Smooth muscle cell (in vitro differentiated cells): ENCODE measurements around the gene MIPOL1. TPM values are rescaled to one million over a fixed set of nuclear protein-coding genes. Genes with fewer than 3 reads are reported as not detected.

Source experiments
- DNase-seq: peaks from one replicate; lab custom pipeline; 2025; ENCODE audit not compliant: unreplicated experiment; lab: John Stamatoyannopoulos, UW
- H2AFZ ChIP-seq: fragments of 200-600 bp; sonication (generic); 2 replicates; pipeline ENCODE4 v1.6.0; 2016; ENCODE audit warnings: antibody characterized with exemption, low read depth, mild to moderate bottlenecking
- H3F3A ChIP-seq: fragments of 200-600 bp; sonication (generic); 2 replicates; pipeline ENCODE4 v1.6.0; 2017; ENCODE audit warnings: antibody characterized with exemption, low read depth
- H3K27ac ChIP-seq: fragments of 200-600 bp; sonication (generic); 2 replicates; pipeline ENCODE4 v1.5.1; 2016; ENCODE audit warnings: low read depth, mild to moderate bottlenecking
- H3K27me3 ChIP-seq: fragments of 200-600 bp; sonication (generic); 2 replicates; pipeline ENCODE4 v1.6.1; 2016; ENCODE audit warnings: low read depth, mild to moderate bottlenecking
- H3K36me3 ChIP-seq: fragments of 200-600 bp; sonication (generic); 2 replicates; pipeline ENCODE4 v1.5.1; 2016; ENCODE audit warnings: low read depth
- H3K4me1 ChIP-seq: fragments of 200-600 bp; sonication (generic); 2 replicates; pipeline ENCODE4 v1.5.1; 2016; ENCODE audit warnings: low read depth
- H3K4me2 ChIP-seq: fragments of 200-600 bp; sonication (generic); 2 replicates; pipeline ENCODE4 v1.6.0; 2016; ENCODE audit warnings: mild to moderate bottlenecking
- H3K4me3 ChIP-seq: fragments of 200-600 bp; sonication (generic); 2 replicates; pipeline ENCODE4 v1.5.1; 2016; ENCODE audit warnings: mild to moderate bottlenecking
- H3K79me2 ChIP-seq: fragments of 200-600 bp; sonication (generic); 2 replicates; pipeline ENCODE4 v1.6.0; 2016; ENCODE audit warnings: low read depth, mild to moderate bottlenecking
- H3K9ac ChIP-seq: fragments of 200-600 bp; sonication (generic); 2 replicates; pipeline ENCODE4 v1.6.0; 2016; ENCODE audit warnings: low read depth
- H3K9me3 ChIP-seq: fragments of 200-600 bp; sonication (generic); replicated peaks from 2 replicates; pipeline ENCODE4 v1.5.1; 2016; ENCODE audit warnings: low read depth
- H4K20me1 ChIP-seq: fragments of 200-600 bp; sonication (generic); 2 replicates; pipeline ENCODE4 v1.6.0; 2016; ENCODE audit warnings: low read depth
- WGBS: methylation state at CpG from one replicate; pipeline ENCODE4 v1.1.7; 2016; ENCODE audit warnings: low lambda C conversion rate; 5-methylcytosine and 5-hydroxymethylcytosine counted together
- polyA plus RNA-seq: library from polyadenylated mRNA; unstranded; fragments of >200 nt; fragmentation: Nextera tagmentation; extraction: Ambion mirVana; gene quantifications from 2 replicates; pipeline ENCODE4 v1.2.1, GENCODE V29; 2016
- total RNA-seq: library from RNA; depleted of rRNA; stranded (reverse); fragments of >200 nt; gene quantifications from 2 replicates; pipeline ENCODE4 v1.2.3, GENCODE V29; 2014
- TF ChIP-seq, protein P1 (sequence below): fragments of 200-600 bp; sonication (generic); IDR thresholded peaks from 2 replicates; pipeline ENCODE4 v1.5.1; 2017; ENCODE audit warnings: borderline replicate concordance, mild to moderate bottlenecking, antibody characterized with exemption; ENCODE audit not compliant: insufficient read depth, poor library complexity, severe bottlenecking

MIPOL1 gene
- total and polyA plus RNA-seq, 2 experiments from 2014 or later: 3.2 to 5.1 TPM

DNA sequence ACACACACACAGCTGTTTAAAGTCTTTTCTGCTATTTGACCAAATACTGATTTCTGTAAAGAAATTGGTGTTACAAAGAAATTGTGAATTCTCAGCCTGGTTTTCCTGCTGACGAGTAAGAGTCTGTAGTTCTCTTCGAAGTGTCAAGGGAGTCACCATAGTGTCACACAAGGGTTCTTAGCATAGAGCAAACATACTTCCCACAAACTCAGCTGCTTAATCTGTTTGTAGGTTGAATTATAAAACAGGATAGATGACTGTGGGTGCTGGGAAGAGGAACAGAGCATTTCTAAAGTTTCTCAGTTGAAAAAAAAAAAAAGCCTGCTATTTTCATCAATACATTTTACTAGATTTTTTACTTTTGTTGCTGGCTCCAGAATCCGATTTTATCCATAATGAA lies 314.4 kb downstream of the MIPOL1 start:
- TF ChIP-seq, protein P1, sequence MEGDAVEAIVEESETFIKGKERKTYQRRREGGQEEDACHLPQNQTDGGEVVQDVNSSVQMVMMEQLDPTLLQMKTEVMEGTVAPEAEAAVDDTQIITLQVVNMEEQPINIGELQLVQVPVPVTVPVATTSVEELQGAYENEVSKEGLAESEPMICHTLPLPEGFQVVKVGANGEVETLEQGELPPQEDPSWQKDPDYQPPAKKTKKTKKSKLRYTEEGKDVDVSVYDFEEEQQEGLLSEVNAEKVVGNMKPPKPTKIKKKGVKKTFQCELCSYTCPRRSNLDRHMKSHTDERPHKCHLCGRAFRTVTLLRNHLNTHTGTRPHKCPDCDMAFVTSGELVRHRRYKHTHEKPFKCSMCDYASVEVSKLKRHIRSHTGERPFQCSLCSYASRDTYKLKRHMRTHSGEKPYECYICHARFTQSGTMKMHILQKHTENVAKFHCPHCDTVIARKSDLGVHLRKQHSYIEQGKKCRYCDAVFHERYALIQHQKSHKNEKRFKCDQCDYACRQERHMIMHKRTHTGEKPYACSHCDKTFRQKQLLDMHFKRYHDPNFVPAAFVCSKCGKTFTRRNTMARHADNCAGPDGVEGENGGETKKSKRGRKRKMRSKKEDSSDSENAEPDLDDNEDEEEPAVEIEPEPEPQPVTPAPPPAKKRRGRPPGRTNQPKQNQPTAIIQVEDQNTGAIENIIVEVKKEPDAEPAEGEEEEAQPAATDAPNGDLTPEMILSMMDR: no peak
- 87% methylated on average over 3 of the region's 3 CpGs for WGBS

DNA sequence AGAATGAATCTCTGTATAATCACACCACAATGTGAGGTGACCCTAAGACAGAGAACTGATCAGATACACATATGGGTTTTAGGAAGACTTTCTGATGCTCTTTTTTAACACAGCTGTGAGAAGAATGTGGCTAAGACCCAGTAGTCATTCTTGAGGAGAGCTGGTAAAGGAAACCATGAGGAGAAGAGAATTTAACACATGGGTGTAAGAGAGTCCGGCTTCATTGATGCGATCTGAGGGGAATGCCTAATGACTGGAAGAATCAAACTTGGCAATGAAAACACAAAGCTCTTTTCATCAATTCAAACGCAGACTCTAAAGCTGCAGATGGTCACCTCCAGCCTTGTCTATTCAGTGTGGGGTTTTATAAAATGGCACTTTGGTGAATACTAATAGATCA lies 318.0 kb downstream of the MIPOL1 start:
- H2AFZ ChIP-seq: no peak overlapping the region
- H3K79me2 ChIP-seq: no peaks in the 10 kb centered on the region
- H3K9ac ChIP-seq: no peak overlapping the region
- no peak overlapping the region for H3K4me3 ChIP-seq
- no peaks in the 10 kb centered on the region for H3K27me3 ChIP-seq
- no peaks in the 10 kb centered on the region for H3F3A ChIP-seq
- no peak for DNase-seq
- H3K4me1 ChIP-seq: no peaks in the 10 kb centered on the region
- no peaks in the 10 kb centered on the region for H3K36me3 ChIP-seq
- no peaks in the 10 kb centered on the region for H4K20me1 ChIP-seq
- H3K9me3 ChIP-seq: no peaks in the 10 kb centered on the region
- TF ChIP-seq, protein P1: no peak
- H3K27ac ChIP-seq: no peak overlapping the region
- H3K4me2 ChIP-seq: no peak overlapping the region
- WGBS: 60% methylated on average over 3 of the region's 3 CpGs

More for the DNA sequence above, 314.4 kb downstream of the MIPOL1 start:
- no peaks in the 10 kb centered on the region for H3F3A ChIP-seq
- H3K27ac ChIP-seq: no peak overlapping the region
- no peaks in the 10 kb centered on the region for H4K20me1 ChIP-seq
- no peak overlapping the region for H2AFZ ChIP-seq
- no peaks in the 10 kb centered on the region for H3K27me3 ChIP-seq
- H3K36me3 ChIP-seq: no peaks in the 10 kb centered on the region
- no peak for DNase-seq
- H3K4me3 ChIP-seq: no peak overlapping the region
- H3K9ac ChIP-seq: no peak overlapping the region
- H3K79me2 ChIP-seq: no peaks in the 10 kb centered on the region
- no peak overlapping the region for H3K4me2 ChIP-seq
- no peaks in the 10 kb centered on the region for H3K4me1 ChIP-seq
- no peaks in the 10 kb centered on the region for H3K9me3 ChIP-seq

DNA sequence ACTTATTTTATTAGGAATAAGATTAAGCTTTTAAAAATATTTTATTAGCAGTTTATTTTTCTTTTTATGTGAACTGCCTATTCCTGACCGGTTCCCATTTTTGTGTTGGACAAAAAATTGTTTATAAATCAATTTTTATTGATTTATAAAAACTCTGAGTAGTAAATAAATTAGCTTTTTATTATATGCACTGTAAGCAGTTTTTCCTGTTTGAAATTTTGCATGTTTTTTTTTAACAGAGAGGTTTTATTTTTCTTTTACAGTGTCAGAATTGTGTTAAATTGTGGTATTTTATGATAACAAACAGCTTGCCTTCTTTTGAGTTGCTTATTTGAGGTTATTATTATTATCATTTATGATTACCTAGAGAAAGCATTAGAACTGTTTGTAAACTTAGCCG lies 329.3 kb downstream of the MIPOL1 start:
- Histone ChIP-seq H3F3A (no peaks in the 10 kb centered on the region), H3K27me3 (no peaks in the 10 kb centered on the region), H3K9ac (no peak overlapping the region), H3K27ac (no peak overlapping the region), H3K4me2 (no peak overlapping the region), H3K36me3 (no peaks in the 10 kb centered on the region), H3K4me3 (no peak overlapping the region), H2AFZ (no peak overlapping the region), H3K79me2 (no peaks in the 10 kb centered on the region), H3K4me1 (no peaks in the 10 kb centered on the region), H3K9me3 (no peaks in the 10 kb centered on the region), H4K20me1 (no peaks in the 10 kb centered on the region)
- 91% methylated on average over 2 of the region's 2 CpGs for WGBS
- DNase-seq: no peak
- TF ChIP-seq, protein P1: no peak

DNA sequence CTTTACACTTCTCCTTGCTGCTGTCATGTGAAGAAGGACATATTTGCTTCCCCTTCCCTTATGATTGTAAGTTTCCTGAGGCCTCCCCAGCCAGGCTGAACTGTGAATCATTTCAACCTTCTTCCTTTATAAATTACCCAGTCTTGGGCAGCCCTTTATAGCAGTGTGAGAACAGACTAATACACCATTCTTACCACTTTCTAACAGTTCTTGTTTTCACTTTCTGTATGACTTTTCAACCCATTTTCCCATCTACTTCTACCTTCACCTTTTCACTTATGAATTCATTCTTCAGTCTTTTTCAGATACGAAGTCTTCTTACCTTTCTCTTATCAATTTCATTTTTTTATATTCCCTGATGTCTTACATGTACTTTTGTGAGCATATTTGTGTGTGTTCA lies 342.3 kb downstream of the MIPOL1 start:
- no peak for DNase-seq
- H3K4me3 ChIP-seq: no peak overlapping the region
- no peaks in the 10 kb centered on the region for H3K79me2 ChIP-seq
- H3K9me3 ChIP-seq: no peaks in the 10 kb centered on the region
- no peak overlapping the region for H2AFZ ChIP-seq
- 96% methylated on average over 1 of the region's 1 CpG for WGBS
- no peaks in the 10 kb centered on the region for H3K4me1 ChIP-seq
- H3F3A ChIP-seq: no peaks in the 10 kb centered on the region
- no peak overlapping the region for H3K9ac ChIP-seq
- H3K4me2 ChIP-seq: no peak overlapping the region
- H3K36me3 ChIP-seq: no peaks in the 10 kb centered on the region
- no peak overlapping the region for H3K27ac ChIP-seq
- no peaks in the 10 kb centered on the region for H3K27me3 ChIP-seq
- no peaks in the 10 kb centered on the region for H4K20me1 ChIP-seq
- TF ChIP-seq, protein P1: no peak
